ENCODE results near the gene COL1A1.
A peak's percentile ranks its signal among the peaks of the same experiment; 100 is the strongest.

COL1A1 gene

DNA sequence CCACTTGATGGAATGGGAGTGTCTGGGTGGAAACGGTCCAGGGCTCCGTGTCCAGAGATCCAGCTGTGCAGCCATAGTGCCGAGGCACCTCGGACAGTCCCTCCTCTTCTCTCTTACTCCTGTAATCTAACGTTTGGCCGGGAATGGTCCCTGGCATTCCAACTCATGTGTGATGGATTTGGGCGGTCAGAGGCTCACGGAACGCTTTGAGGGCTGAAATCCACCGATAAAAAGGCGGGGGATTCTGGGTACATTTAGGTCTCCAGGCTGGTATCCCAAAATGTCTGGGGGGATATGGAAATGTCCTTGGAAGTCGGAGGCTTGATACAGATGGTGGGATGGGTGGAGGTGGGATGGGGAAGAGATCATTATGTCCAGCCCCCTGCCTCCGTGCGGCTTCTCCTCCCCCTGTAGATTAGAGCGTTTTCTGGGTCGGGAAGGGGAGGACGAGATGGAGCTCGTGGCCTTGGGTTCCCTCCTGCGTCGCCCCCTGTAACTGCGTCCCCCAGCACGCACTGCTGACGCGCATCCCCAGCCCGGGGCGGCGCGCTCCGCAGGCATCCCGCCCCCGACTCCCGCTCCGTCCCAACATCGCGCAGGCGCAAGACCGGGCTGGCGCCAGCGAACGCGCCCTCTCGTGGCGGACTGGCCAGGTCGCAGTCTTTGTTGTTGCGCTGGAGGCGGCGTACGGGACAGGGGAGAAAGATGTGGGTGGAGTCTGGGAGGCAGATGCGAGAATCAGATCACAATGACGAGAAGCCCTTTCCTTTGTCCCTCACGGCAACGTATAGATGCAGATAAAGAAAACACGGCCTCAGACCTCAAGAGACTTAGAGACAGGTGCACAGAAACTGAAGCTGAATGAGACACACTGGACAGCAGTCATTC lies 40.2 kb downstream of the COL1A1 start:
- Histone ChIP-seq H3K4me1 (ENCODE audit: control insufficient read depth, insufficient read depth, low read length) (peaks cover 8% of the 10 kb centered on the region), H3K36me3 (ENCODE audit: control insufficient read depth, insufficient read depth, low read length) (no peaks in the 10 kb centered on the region), H3K4me3 (ENCODE audit: low read length) (peak overlapping the region; percentile 75), H3K27me3 (ENCODE audit: control insufficient read depth, insufficient read depth, low read length) (no peaks in the 10 kb centered on the region), H3K27ac (ENCODE audit: low read depth, low read length) (peak overlapping the region; percentile 84), H3K9ac (ENCODE audit: low read length) (peak overlapping the region; percentile 61)

- Histone ChIP-seq H3K36me3 (ENCODE audit: control insufficient read depth, insufficient read depth, low read length) (no peaks in the 10 kb centered on the region), H3K4me1 (ENCODE audit: control insufficient read depth, insufficient read depth, low read length) (peaks cover 10% of the 10 kb centered on the region), H3K9ac (ENCODE audit: low read length) (no peak overlapping the region), H3K27me3 (ENCODE audit: control insufficient read depth, insufficient read depth, low read length) (no peaks in the 10 kb centered on the region), H3K4me3 (ENCODE audit: low read length) (no peak overlapping the region), H3K27ac (ENCODE audit: low read depth, low read length) (no peak overlapping the region)
Observed at GRCh38 chr17:50157891-50158290, 43.5 kb downstream of the COL1A1 start.

GRCh38 chr17:50155115-50155819 lies 46.2 kb downstream of the COL1A1 start:
- Histone ChIP-seq H3K4me3 (ENCODE audit: low read length) (no peak overlapping the region), H3K27ac (ENCODE audit: low read depth, low read length) (no peak overlapping the region), H3K36me3 (ENCODE audit: control insufficient read depth, insufficient read depth, low read length) (no peaks in the 10 kb centered on the region), H3K4me1 (ENCODE audit: control insufficient read depth, insufficient read depth, low read length) (peaks cover 17% of the 10 kb centered on the region), H3K9ac (ENCODE audit: low read length) (no peak overlapping the region), H3K27me3 (ENCODE audit: control insufficient read depth, insufficient read depth, low read length) (no peaks in the 10 kb centered on the region)

GRCh38 chr17:50154604-50155003 lies 46.8 kb downstream of the COL1A1 start:
- Histone ChIP-seq H3K9ac (ENCODE audit: low read length) (no peak overlapping the region), H3K27ac (ENCODE audit: low read depth, low read length) (no peak overlapping the region), H3K27me3 (ENCODE audit: control insufficient read depth, insufficient read depth, low read length) (no peaks in the 10 kb centered on the region), H3K36me3 (ENCODE audit: control insufficient read depth, insufficient read depth, low read length) (no peaks in the 10 kb centered on the region), H3K4me3 (ENCODE audit: low read length) (no peak overlapping the region), H3K4me1 (ENCODE audit: control insufficient read depth, insufficient read depth, low read length) (peaks cover 17% of the 10 kb centered on the region)

GRCh38 chr17:50153650-50154575 lies 47.5 kb downstream of the COL1A1 start:
- peaks cover 17% of the 10 kb centered on the region for H3K4me1 ChIP-seq (ENCODE audit: control insufficient read depth, insufficient read depth, low read length)

DNA sequence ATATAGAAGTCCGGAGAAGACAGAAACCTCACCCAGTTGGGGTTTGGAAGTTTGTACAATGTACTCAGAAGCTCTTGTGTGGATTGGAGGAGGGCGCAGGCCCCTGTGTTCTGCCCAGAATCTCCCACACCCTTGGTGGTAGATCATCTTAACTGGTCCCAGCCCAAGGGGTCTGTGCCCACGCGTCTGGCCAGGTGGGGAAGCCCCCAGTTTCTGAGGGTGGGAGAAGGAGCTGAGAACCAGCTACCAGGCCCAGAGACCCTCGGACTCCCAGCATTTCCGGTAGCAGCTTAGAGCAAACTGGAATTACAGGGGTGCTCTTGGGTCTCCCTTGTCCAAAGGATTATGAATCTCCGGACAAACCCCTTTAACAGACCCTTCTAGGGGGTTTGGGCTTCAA lies 48.7 kb downstream of the COL1A1 start:
- H3K9ac ChIP-seq (ENCODE audit: low read length), result no peak overlapping the region
- no peaks in the 10 kb centered on the region for H3K36me3 ChIP-seq (ENCODE audit: control insufficient read depth, insufficient read depth, low read length)
- no peaks in the 10 kb centered on the region for H3K27me3 ChIP-seq (ENCODE audit: control insufficient read depth, insufficient read depth, low read length)
- peaks cover 20% of the 10 kb centered on the region for H3K4me1 ChIP-seq (ENCODE audit: control insufficient read depth, insufficient read depth, low read length)
- no peak overlapping the region for H3K4me3 ChIP-seq (ENCODE audit: low read length)
- peak overlapping the region; percentile 79 for H3K27ac ChIP-seq (ENCODE audit: low read depth, low read length)

More at GRCh38 chr17:50153650-50154575, 47.5 kb downstream of the COL1A1 start:
- Histone ChIP-seq H3K36me3 (ENCODE audit: control insufficient read depth, insufficient read depth, low read length) (no peaks in the 10 kb centered on the region), H3K27ac (ENCODE audit: low read depth, low read length) (peak overlapping the region; percentile 11), H3K4me3 (ENCODE audit: low read length) (no peak overlapping the region), H3K27me3 (ENCODE audit: control insufficient read depth, insufficient read depth, low read length) (no peaks in the 10 kb centered on the region), H3K9ac (ENCODE audit: low read length) (no peak overlapping the region)

- H3K4me1 ChIP-seq (ENCODE audit: control insufficient read depth, insufficient read depth, low read length), result peaks cover 20% of the 10 kb centered on the region
- H3K9ac ChIP-seq (ENCODE audit: low read length), result peak overlapping the region; percentile 88
- no peaks in the 10 kb centered on the region for H3K36me3 ChIP-seq (ENCODE audit: control insufficient read depth, insufficient read depth, low read length)
- H3K27me3 ChIP-seq (ENCODE audit: control insufficient read depth, insufficient read depth, low read length), result no peaks in the 10 kb centered on the region
- peak overlapping the region; percentile 79 for H3K27ac ChIP-seq (ENCODE audit: low read depth, low read length)
- H3K4me3 ChIP-seq (ENCODE audit: low read length), result peak overlapping the region; percentile 61
Observed at GRCh38 chr17:50151937-50152547, 49.4 kb downstream of the COL1A1 start.

GRCh38 chr17:50151041-50151936 lies 50.1 kb downstream of the COL1A1 start:
- no peaks in the 10 kb centered on the region for H3K27me3 ChIP-seq (ENCODE audit: control insufficient read depth, insufficient read depth, low read length)
- peak overlapping the region; percentile 50 for H3K9ac ChIP-seq (ENCODE audit: low read length)
- H3K4me3 ChIP-seq (ENCODE audit: low read length), result peak overlapping the region; percentile 81
- H3K4me1 ChIP-seq (ENCODE audit: control insufficient read depth, insufficient read depth, low read length), result peaks cover 25% of the 10 kb centered on the region
- peak overlapping the region; percentile 79 for H3K27ac ChIP-seq (ENCODE audit: low read depth, low read length)
- no peaks in the 10 kb centered on the region for H3K36me3 ChIP-seq (ENCODE audit: control insufficient read depth, insufficient read depth, low read length)

DNA sequence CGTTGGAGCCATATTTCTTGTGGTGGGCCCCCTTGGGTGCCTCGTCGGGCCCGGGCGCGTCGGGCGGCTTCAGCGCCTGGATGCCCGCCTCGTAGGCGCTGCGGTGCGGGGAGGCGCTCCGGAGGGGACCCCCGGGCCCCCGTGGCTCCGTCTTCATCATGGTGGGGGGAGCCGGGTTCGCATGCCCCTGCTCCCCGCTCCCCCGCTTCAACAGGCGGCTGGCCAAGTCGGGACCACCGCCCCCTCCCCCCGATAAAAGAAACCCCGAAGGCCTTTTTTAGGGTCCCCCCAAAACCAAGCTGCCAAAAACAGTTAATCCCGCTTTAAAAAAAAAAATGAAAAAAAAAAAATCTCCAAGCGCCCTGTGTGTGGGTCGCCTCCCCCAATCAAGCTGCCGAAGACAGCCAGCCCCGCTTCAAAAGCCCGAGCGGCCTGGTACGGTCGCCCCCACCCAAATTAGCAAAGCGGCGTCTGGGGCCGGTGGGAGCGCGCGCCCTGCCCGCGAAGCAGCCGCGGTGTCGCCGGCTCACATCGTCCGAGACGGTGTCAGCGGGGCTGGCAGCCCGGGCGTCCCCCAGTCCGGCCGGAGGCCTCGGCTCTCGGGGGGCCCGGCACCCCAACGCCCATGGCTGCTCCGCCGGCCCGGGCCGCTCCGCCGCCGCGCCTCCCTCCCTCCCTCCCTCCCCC lies 50.9 kb downstream of the COL1A1 start, which contains the start of gene PPP1R9B:
Gene PPP1R9B, minus strand, starts transcription at position 324 of the 687 bp plus-strand sequence. Its CDS starts 164 bp downstream, at position 160.
- Histone ChIP-seq H3K4me3 (ENCODE audit: low read length) (peak within 1 kb of the TSS; percentile 81), H3K4me1 (ENCODE audit: control insufficient read depth, insufficient read depth, low read length) (peaks cover 24% of the 10 kb centered on the region), H3K36me3 (ENCODE audit: control insufficient read depth, insufficient read depth, low read length) (peaks cover 3% of the 10 kb centered on the region), H3K9ac (ENCODE audit: low read length) (peak within 1 kb of the TSS; percentile 50), H3K27ac (ENCODE audit: low read depth, low read length) (peak within 1 kb of the TSS; percentile 79), H3K27me3 (ENCODE audit: control insufficient read depth, insufficient read depth, low read length) (no peaks in the 10 kb centered on the region)

GRCh38 chr17:50149417-50150353 lies 51.7 kb downstream of the COL1A1 start:
- H3K27me3 ChIP-seq (ENCODE audit: control insufficient read depth, insufficient read depth, low read length), result no peaks in the 10 kb centered on the region
- H3K4me3 ChIP-seq (ENCODE audit: low read length), result peak overlapping the region; percentile 81
- H3K36me3 ChIP-seq (ENCODE audit: control insufficient read depth, insufficient read depth, low read length), result peaks cover 7% of the 10 kb centered on the region
- H3K9ac ChIP-seq (ENCODE audit: low read length), result peak overlapping the region; percentile 27
- peaks cover 21% of the 10 kb centered on the region for H3K4me1 ChIP-seq (ENCODE audit: control insufficient read depth, insufficient read depth, low read length)
- peak overlapping the region; percentile 69 for H3K27ac ChIP-seq (ENCODE audit: low read depth, low read length)
